Mesothelial cell of epicardium (in vitro differentiated cells): ENCODE data around the gene GRK5. TPM values are rescaled to one million over a fixed set of nuclear protein-coding genes. Genes with fewer than 3 reads are reported as not detected.

Source experiments
- DNase-seq, 2 experiments: peaks; one replicate each; pipeline ENCODE4 v3.0.0; 2021; ENCODE audit warnings: low spot score in 2 of 2; ENCODE audit not compliant: unreplicated experiment in 2 of 2
- H3K27ac Mint-ChIP-seq: 2 replicates; pipeline ENCODE4 v1.8.0; 2021; ENCODE audit warnings: mixed read lengths
- H3K27me3 Mint-ChIP-seq: 2 replicates; pipeline ENCODE4 v1.8.0; 2021; ENCODE audit warnings: low read depth, mixed read lengths
- H3K36me3 Mint-ChIP-seq: 2 replicates; pipeline ENCODE4 v1.8.0; 2021; ENCODE audit warnings: mixed read lengths
- H3K4me1 Mint-ChIP-seq: 2 replicates; pipeline ENCODE4 v1.8.0; 2021; ENCODE audit warnings: mixed read lengths
- H3K4me3 Mint-ChIP-seq: 2 replicates; pipeline ENCODE4 v1.8.0; 2021; ENCODE audit warnings: mild to moderate bottlenecking, moderate library complexity, mixed read lengths
- H3K9me3 Mint-ChIP-seq: 2 replicates; pipeline ENCODE4 v1.8.0; 2021; ENCODE audit warnings: mixed read lengths
- CTCF ChIP-seq: fragments of 200-600 bp; sonication (generic); IDR thresholded peaks from one replicate; pipeline ENCODE4 v1.5.0; 2021; ENCODE audit warnings: antibody characterized with exemption; ENCODE audit not compliant: unreplicated experiment
- total RNA-seq: library from RNA; stranded (reverse); gene quantifications from 3 replicates; pipeline ENCODE4 v1.2.1, GENCODE V29; 2021

GRK5 gene
- total RNA-seq, 1 donor from 2014 or later = 14.5 TPM

- Mint-ChIP-seq H3K4me3 (no peak overlapping the region), H3K9me3 (no peaks in the 10 kb centered on the region), H3K36me3 (peaks cover under 1% of the 10 kb centered on the region), H3K27me3 (peaks cover 13% of the 10 kb centered on the region), H3K27ac (no peak overlapping the region), H3K4me1 (peaks cover 17% of the 10 kb centered on the region)
- TF ChIP-seq CTCF = no peak
- DNase-seq = no peak
Measured at GRCh38 chr10:119290301-119291048, 83.1 kb downstream of the GRK5 start.

GRCh38 chr10:119291223-119291900 lies 84.0 kb downstream of the GRK5 start:
- H3K4me3 Mint-ChIP-seq = no peak overlapping the region
- DNase-seq = no peak
- no peak for TF ChIP-seq CTCF

GRCh38 chr10:119292968-119293760 lies 85.8 kb downstream of the GRK5 start:
- Mint-ChIP-seq H3K9me3 (peaks cover 16% of the 10 kb centered on the region), H3K27ac (no peak overlapping the region), H3K27me3 (peaks cover 13% of the 10 kb centered on the region), H3K4me1 (peaks cover 14% of the 10 kb centered on the region), H3K36me3 (peaks cover 6% of the 10 kb centered on the region), H3K4me3 (no peak overlapping the region)
- DNase-seq = no peak
- TF ChIP-seq CTCF = no peak

More at GRCh38 chr10:119291223-119291900, 84.0 kb downstream of the GRK5 start:
- Mint-ChIP-seq H3K27ac (no peak overlapping the region), H3K27me3 (peaks cover 13% of the 10 kb centered on the region), H3K4me1 (peaks cover 16% of the 10 kb centered on the region), H3K9me3 (peaks cover 4% of the 10 kb centered on the region), H3K36me3 (peaks cover 2% of the 10 kb centered on the region)

GRCh38 chr10:119296703-119297102 lies 89.3 kb downstream of the GRK5 start:
- H3K36me3 Mint-ChIP-seq = peaks cover 6% of the 10 kb centered on the region
- peaks cover 16% of the 10 kb centered on the region for H3K9me3 Mint-ChIP-seq
- H3K4me3 Mint-ChIP-seq = no peak overlapping the region
- no peak for TF ChIP-seq CTCF
- no peaks in the 10 kb centered on the region for H3K4me1 Mint-ChIP-seq
- DNase-seq = no peak
- H3K27ac Mint-ChIP-seq = no peak overlapping the region
- peaks cover 6% of the 10 kb centered on the region for H3K27me3 Mint-ChIP-seq

- peaks cover 3% of the 10 kb centered on the region for H3K4me1 Mint-ChIP-seq
- no peak overlapping the region for H3K27ac Mint-ChIP-seq
- H3K9me3 Mint-ChIP-seq = peaks cover 16% of the 10 kb centered on the region
- H3K4me3 Mint-ChIP-seq = no peak overlapping the region
- no peak for DNase-seq
- TF ChIP-seq CTCF = no peak
- H3K27me3 Mint-ChIP-seq = peaks cover 3% of the 10 kb centered on the region
- peaks cover 6% of the 10 kb centered on the region for H3K36me3 Mint-ChIP-seq
Measured at GRCh38 chr10:119297207-119297968, 90.0 kb downstream of the GRK5 start.
